HG02981 (cell line): ENCODE data around the gene SLC4A8.
"Not testable (repeated sequence)": the region's sequence is repeated elsewhere in the genome, so short reads cannot be mapped to it uniquely, and the experiment has no call there.

Source experiments
- ATAC-seq: cut with Tn5 transposase; IDR thresholded peaks from one replicate; pipeline ENCODE4 v1.9.1; 2021; ENCODE audit warnings: mild to moderate bottlenecking, moderate library complexity; ENCODE audit not compliant: unreplicated experiment

The SLC4A8 gene

GRCh38 chr12:51428256-51428655 lies 3.6 kb downstream of the SLC4A8 start:
- no peak for ATAC-seq

DNA sequence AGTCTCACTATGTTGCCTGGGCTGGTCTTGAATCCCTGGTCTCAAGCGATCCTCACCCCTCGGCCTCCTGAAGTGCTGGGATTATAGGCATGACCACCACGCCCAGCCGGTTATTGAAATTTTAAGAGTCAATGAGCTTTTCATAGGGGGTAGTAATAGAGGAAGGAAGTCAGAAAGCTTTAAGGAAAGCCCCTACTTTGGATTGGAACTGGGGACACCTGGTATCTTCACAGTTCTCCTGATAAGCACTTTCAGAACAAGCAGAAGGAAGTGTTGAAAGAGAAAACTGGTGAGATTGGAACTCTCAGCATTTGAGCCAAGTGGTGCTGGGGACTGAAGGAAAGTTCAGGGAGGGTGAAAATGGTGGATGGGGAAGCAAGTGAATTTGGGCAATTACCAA lies 5.1 kb downstream of the SLC4A8 start:
- ATAC-seq, result no peak

DNA sequence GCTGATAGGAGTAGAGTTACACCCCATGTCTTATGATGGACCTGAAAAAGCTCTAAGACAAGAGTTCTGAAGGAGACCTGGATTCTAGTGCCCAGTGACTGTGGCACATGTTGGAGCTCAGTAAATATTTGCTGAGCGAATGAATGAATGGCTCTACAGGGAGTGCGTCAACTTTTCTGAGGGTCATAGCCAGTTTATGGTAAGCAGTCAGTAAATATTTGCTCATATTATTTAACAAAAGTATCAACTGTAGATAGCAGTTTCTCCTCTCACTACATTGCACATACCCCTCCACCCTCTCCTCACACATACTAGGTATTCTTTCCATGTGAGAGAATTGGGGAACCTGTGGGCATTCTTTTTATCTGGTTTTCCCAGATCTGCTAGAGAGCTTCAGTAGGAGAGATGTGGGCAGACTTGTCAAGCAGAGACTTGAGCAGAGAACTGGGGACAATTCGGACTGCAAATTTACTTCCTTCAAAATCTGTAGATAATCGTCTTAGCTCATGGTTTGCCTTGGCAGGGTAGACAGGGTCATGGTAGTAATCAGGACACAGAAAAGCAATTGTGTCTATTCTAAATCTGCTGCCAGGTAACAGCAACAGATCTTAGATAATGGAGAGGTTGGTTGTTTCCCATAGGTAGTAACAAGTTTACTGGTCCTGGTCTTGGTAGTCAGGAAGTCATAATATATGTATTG lies 5.7 kb downstream of the SLC4A8 start:
- no peak for ATAC-seq

- no peak for ATAC-seq
Observed at GRCh38 chr12:51432921-51433320, 8.3 kb downstream of the SLC4A8 start.

DNA sequence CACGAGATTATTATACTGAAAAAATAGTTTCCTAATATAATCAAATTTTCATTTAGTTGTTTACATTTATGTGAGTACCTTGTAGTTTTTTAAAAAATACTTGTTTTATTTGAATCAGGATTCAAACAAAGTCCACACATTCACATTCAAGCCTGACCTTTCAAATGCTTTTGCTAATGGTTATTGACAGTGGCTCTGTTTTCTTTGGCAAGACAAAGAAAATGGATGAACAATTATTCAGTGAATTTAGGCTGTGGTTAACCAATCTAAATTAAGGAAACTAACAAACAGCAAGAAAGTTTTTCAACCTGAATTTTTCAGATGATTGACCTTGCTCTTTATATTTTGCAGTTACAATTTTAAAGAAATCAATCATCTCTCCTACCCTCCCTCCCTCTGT lies 9.7 kb downstream of the SLC4A8 start:
- ATAC-seq, result no peak

GRCh38 chr12:51437431-51437830 lies 12.8 kb downstream of the SLC4A8 start:
- no peak for ATAC-seq

GRCh38 chr12:51439330-51439729 lies 14.7 kb downstream of the SLC4A8 start:
- ATAC-seq, result no peak

- ATAC-seq, result no peak
Observed at GRCh38 chr12:51441583-51441982, 17.0 kb downstream of the SLC4A8 start.

GRCh38 chr12:51442324-51442723 lies 17.7 kb downstream of the SLC4A8 start:
- no peak for ATAC-seq

DNA sequence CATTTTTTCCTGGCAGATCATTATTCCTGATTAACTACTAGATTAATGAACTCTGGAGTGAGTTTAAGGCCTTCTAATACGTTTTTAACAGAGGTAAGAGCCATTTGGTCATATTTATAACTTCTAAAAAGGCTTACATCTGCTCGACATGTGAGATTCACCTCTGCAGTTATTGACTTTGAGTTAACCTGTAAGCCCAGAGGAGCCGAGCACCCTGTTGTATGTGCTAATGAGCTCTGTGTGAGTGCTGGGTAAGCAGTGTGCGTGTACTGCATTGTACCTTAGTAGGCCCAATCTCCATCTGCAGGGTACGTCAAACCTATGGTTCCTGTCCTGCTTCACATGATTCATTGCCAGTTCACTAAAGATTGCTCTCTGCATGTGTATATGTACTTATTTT lies 18.9 kb downstream of the SLC4A8 start:
- no peak for ATAC-seq

GRCh38 chr12:51448618-51449256 lies 24.1 kb downstream of the SLC4A8 start:
- no peak for ATAC-seq

DNA sequence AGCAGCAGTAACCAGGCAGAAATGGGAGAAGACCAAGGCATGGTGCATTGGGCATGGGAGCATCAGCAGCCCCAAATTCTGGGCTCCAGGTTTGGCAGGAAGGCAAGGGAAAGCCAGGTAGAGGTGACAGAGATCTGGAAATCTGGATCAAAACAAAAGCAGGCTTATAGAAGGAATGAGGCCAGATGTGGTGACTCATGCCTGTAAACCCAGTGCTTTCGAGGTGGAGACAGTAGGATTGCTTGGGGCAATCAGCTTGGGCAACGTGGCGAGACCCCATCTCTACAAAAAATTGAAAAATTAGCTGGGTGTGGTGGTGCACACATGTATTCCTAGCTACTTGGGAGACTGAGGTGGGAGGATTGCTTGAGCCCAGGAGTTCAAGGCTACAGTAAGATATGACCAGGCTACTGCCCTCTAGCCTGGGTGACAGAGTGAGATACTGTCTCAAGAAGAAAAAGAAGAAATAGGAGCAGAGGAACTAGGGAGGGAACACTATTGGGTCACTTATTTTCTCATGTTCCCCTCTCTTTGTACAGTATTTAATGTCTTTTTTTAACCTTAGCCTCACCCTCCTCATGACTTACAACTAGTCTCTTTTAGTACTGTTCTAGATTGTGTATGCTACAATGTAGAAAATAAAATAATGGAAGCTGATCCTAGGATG lies 25.1 kb downstream of the SLC4A8 start:
- ATAC-seq, result no peak

DNA sequence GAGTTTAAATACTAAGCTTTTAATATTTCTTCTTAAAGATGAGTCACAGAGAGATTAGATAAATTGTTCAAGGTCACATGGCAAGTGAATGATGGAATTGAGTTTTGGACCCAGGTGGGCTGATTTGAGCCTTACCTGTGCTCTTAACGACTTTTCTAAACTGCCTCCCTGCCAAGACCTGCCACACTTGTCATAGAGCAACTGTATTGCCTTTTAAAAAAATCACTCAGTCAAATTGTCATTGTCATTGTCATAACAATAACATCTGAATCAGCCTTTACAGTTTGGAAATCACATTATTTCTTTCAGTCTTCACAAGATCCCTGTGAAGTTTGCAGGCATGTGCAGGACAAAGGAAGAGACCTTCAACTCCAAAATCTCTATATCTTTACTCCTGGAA lies 25.7 kb downstream of the SLC4A8 start:
- no peak for ATAC-seq

- no peak for ATAC-seq
Observed at GRCh38 chr12:51450806-51451205, 26.2 kb downstream of the SLC4A8 start.

DNA sequence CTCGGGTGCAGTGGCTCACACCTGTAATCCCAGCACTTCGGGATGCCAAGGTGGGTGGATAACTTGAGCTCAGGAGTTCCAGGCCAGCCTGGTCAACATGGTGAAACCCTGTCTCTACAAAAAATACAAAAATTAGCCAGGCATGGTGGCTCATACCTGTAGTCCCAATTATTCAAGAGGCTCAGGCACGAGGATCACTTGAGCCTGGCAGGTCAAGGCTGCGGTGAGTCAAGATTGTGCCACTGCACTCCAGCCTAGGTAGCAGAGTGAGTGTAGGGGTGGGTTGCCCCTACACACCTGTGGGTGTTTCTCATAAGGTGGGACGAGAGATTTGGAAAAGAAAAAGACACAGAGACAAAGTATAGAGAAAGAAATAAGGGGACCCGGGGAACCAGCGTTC lies 29.4 kb downstream of the SLC4A8 start:
- not testable (repeated sequence) for ATAC-seq

- not testable (repeated sequence) for ATAC-seq
Observed at GRCh38 chr12:51455050-51455449, 30.4 kb downstream of the SLC4A8 start.

DNA sequence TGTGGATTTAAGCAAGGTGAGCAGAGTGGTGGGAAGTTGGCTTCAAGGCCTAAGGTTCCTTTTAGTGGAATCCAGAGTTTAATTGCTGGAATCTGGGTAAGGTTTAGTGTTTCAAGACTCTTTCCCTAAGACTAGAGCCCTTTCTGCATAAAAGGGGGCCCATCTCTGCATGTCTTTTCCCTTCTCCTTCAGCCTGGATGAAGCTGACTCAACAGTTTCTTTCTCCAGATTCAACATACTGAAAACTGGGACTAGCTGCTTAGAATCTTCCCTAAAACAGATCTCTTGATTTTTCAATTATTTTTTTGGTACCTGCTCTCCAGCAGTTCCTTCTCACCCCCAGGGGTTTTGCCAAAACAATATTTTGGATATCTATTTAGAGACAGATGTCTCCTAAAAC lies 34.0 kb downstream of the SLC4A8 start:
- no peak for ATAC-seq

- ATAC-seq, result no peak
Observed at GRCh38 chr12:51460519-51460918, 35.9 kb downstream of the SLC4A8 start.

DNA sequence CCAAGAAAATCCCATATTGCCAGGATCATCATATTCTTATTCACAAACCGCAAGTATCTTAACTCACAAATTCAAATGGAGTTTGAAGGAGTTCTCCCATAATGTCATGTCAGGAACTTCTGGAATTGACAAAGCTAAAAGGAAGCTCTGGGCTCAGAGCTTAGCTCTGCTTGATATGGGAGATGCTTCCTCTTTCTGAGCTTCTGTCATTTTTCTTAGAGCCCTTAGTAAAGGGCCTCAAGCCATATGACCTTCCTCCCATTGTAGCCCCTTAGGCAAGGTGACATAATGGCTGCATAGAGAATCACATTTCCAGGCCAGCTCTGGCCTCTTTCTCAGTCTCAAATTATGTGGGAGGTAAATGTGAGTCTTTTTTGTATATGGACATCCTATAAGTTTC lies 40.9 kb downstream of the SLC4A8 start:
- no peak for ATAC-seq

DNA sequence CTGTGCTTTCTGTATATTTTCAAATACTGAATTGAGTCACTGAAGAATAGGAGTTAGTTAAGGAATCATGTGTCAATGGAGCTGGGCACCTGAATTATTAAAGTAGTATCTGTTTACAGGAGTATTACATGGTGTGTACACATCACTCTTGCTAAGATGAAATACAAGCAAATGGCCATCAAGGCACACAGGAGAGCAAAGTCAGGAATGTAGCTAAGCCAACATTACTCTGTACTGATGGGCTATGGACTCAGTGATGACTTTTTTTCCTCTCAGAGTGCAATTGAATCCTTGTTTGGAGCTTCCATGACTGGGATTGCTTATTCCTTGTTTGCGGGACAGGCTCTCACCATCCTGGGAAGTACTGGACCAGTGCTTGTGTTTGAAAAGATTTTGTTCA lies 45.5 kb downstream of the SLC4A8 start:
- no peak for ATAC-seq

- no peak for ATAC-seq
Observed at GRCh38 chr12:51471111-51471864, 46.7 kb downstream of the SLC4A8 start.

- no peak for ATAC-seq
Observed at GRCh38 chr12:51472984-51473383, 48.4 kb downstream of the SLC4A8 start.
